ENCODE data around the gene CLRN3. TPM values are rescaled to one million over a fixed set of nuclear protein-coding genes. Genes with fewer than 3 reads are reported as not detected.

CLRN3 gene
- 0.07 TPM in 1 of 5 replicates, not detected in the others for total RNA-seq (2022; extraction: Qiagen RNA extraction)

GRCh38 chr10:127892743-127893142 lies at the start of gene CLRN3:
Gene CLRN3, minus strand, starts transcription at chr10:127892941. Its CDS starts 157 bp downstream, at chr10:127892784.

GRCh38 chr10:127906548-127907377 lies 14.0 kb upstream of the CLRN3 start, which contains the start of gene PTPRE:
Gene PTPRE, plus strand, starts transcription at chr10:127907103. Its CDS starts 133,779 bp downstream, at chr10:128040882.

Other genes starting within 250 kb of the CLRN3 start
- not detected in 5 replicates for gene FOXI2, start 155.8 kb downstream of the CLRN3 start, total RNA-seq (2022; extraction: Qiagen RNA extraction)
- gene PTPRE, start 14.2 kb upstream of the CLRN3 start, total RNA-seq (2022; extraction: Qiagen RNA extraction) = 3.4 to 6.2 TPM (median 5.4 TPM) in 5 replicates
- 59.9 to 84.8 TPM (median 80.7 TPM) in 5 replicates for gene MKI67, start 233.5 kb upstream of the CLRN3 start, total RNA-seq (2022; extraction: Qiagen RNA extraction)